Activated CD8-positive, alpha-beta T cell treated with anti-CD3 and anti-CD28 coated beads, Interleukin-2, amount 10 ng/mL, durations not matched to agents 7 days and 5 days (primary cell): ENCODE results near the gene BEAN1. TPM values are rescaled to one million over a fixed set of nuclear protein-coding genes. Genes with fewer than 3 reads are reported as not detected.
A peak's percentile ranks its signal among the peaks of the same experiment; 100 is the strongest.

ENCODE experiments used
- ATAC-seq: fragments of 150-1000 bp; cut with Tn5 transposase; one replicate; pipeline ENCODE4 v1.10.0; 2021; ENCODE audit warnings: moderate library complexity
- CTCF ChIA-PET: fragments of 350-600 bp; sonication (Branson Sonifier 250); formaldehyde crosslinking; loops from one replicate; lab custom pipeline; 2021; ENCODE audit warnings: antibody characterized with exemption; lab: Charles Lee
- POLR2A ChIA-PET: fragments of 350-600 bp; sonication (Branson Sonifier 250); formaldehyde crosslinking; loops from one replicate; lab custom pipeline; 2021; ENCODE audit warnings: antibody characterized with exemption; lab: Charles Lee
- DNase-seq: peaks from one replicate; pipeline ENCODE4 v3.0.0-alpha.2; 2020
- H3K27ac Mint-ChIP-seq: one replicate; pipeline ENCODE4 v1.8.0; 2021; ENCODE audit warnings: mild to moderate bottlenecking, mixed read lengths
- H3K27me3 Mint-ChIP-seq: one replicate; pipeline ENCODE4 v1.8.0; 2021; ENCODE audit warnings: low read depth, mixed read lengths
- H3K36me3 Mint-ChIP-seq: one replicate; pipeline ENCODE4 v1.8.0; 2021; ENCODE audit warnings: low read depth, mixed read lengths
- H3K4me1 Mint-ChIP-seq: one replicate; pipeline ENCODE4 v1.8.0; 2021; ENCODE audit warnings: low read depth, mixed read lengths
- H3K4me3 Mint-ChIP-seq: one replicate; pipeline ENCODE4 v1.8.0; 2021; ENCODE audit warnings: mild to moderate bottlenecking, mixed read lengths
- H3K9me3 Mint-ChIP-seq: one replicate; pipeline ENCODE4 v1.8.0; 2022; ENCODE audit warnings: mixed read lengths; ENCODE audit not compliant: insufficient read depth
- total RNA-seq, 2 experiments: library from RNA; stranded (reverse); gene quantifications; one replicate each; pipeline ENCODE4 v1.2.3, GENCODE V29; 2021

BEAN1 gene
- total RNA-seq, 2 experiments from 2014 or later, result not detected

DNA sequence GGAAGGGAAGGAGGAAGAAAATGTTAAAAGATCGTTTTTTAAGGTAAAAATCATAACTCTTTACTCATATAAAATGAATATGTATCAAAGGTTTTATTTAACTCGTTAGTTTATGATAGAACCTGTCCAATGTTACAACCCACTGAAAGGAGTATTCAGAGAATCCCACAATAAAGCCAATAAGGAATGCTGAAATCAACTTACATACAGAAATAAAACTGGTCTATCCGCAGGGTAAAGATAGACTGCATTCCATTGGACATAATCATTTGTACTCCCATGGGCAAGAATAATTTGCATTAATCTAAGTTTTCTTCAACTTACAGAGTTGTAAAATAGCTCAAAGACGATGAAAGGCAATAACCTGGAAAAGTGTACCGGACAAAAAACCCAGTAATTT is 17.9 kb upstream of the BEAN1 start:
- Mint-ChIP-seq H3K27ac (no peak overlapping the region), H3K4me1 (peaks cover 27% of the 10 kb centered on the region), H3K9me3 (peaks cover 14% of the 10 kb centered on the region), H3K4me3 (peak overlapping the region; percentile 76), H3K27me3 (peaks cover 17% of the 10 kb centered on the region), H3K36me3 (peaks cover 4% of the 10 kb centered on the region)
- CTCF ChIA-PET, result interaction anchor here (0.7 to 8.2 kb wide), 8 partner anchors 67 to 242 kb away, joined by 3 to 195 read pairs (median 4); no protein-coding TSS in a partner anchor
- POLR2A ChIA-PET, result interaction anchor here (0.6 to 1.0 kb wide), 3 partner anchors 43 to 143 kb away, joined by 3 to 4 read pairs (median 3); no protein-coding TSS in a partner anchor
- no peak for DNase-seq
- ATAC-seq, result no peak

DNA sequence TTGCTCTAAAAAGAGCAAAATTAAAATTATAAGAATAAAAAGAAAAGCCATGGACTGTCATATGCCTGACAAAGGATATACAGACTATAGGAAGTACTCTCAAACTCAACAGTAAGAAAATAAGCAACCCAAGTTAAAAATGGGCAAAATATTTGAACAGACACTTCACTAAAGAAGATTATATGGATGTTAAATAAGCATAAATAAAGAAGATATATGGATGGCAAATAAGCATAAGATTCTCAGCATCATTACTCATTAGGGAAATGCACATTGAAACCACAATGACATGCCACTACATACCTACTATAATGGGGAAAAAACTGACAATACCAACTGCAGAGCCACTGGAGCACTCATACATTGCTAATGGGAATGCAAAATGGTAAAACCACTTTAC is 14.9 kb upstream of the BEAN1 start:
- Mint-ChIP-seq H3K4me3 (no peak overlapping the region), H3K27me3 (no peaks in the 10 kb centered on the region), H3K36me3 (peaks cover 4% of the 10 kb centered on the region), H3K9me3 (peaks cover 14% of the 10 kb centered on the region), H3K4me1 (peaks cover 20% of the 10 kb centered on the region), H3K27ac (no peak overlapping the region)
- DNase-seq (no peak), ATAC-seq (no peak)
- POLR2A ChIA-PET, result no interaction called here
- CTCF ChIA-PET, result no interaction called here

DNA sequence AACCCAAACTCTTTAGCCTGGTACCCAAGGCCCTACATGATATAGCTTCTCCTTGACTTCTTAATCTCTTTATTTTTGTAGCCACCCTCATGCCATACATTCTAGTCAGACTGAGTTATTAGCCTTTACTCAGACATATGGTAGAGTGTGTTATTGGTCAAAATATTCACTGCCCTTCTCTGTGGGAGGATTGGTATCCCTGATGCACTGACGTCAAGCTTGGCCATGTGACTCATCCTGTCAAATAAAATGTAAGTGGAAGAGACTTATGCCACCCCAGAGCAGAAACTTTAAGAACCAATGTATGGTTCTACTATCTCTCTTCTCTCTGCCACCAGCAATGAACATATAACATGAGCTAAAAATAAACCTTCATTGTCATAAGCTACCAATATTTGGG is 12.2 kb upstream of the BEAN1 start:
- peaks cover 3% of the 10 kb centered on the region for H3K4me1 Mint-ChIP-seq
- no peak overlapping the region for H3K27ac Mint-ChIP-seq
- peaks cover 4% of the 10 kb centered on the region for H3K36me3 Mint-ChIP-seq
- CTCF ChIA-PET, result interaction anchor here (1.1 to 2.9 kb wide), 2 partner anchors 9 to 68 kb away, joined by 3 to 16 read pairs; no protein-coding TSS in a partner anchor
- POLR2A ChIA-PET, result no interaction called here
- H3K9me3 Mint-ChIP-seq, result peaks cover 14% of the 10 kb centered on the region
- DNase-seq (no peak), ATAC-seq (no peak)
- H3K4me3 Mint-ChIP-seq, result no peak overlapping the region
- peaks cover 2% of the 10 kb centered on the region for H3K27me3 Mint-ChIP-seq

DNA sequence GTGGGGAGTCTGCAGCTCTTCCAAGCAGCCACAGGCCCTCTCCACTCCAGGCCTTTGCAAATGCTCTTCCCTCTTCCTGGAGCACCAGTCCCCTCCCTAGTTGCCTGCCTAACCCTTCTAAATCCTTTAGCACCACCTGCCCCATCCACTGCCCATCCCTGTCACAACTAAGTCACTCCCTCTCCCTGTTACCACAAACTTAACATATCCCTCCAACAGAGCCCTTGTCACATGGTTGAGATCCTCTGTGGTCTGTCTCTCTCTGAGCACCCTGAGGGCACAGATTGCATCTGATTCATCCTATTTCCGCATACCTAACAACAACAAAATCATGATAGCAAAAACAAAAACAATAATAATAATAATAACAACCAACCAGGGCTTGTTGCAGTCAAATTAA is 11.0 kb upstream of the BEAN1 start:
- CTCF ChIA-PET, result interaction anchor here (1.2 to 2.9 kb wide), 2 partner anchors 9 to 11 kb away, joined by 3 to 16 read pairs; no protein-coding TSS in a partner anchor
- DNase-seq, result no peak
- Mint-ChIP-seq H3K36me3 (peaks cover 2% of the 10 kb centered on the region), H3K27ac (no peak overlapping the region), H3K4me1 (peaks cover 3% of the 10 kb centered on the region), H3K4me3 (no peak overlapping the region), H3K27me3 (peaks cover 9% of the 10 kb centered on the region), H3K9me3 (peaks cover 13% of the 10 kb centered on the region)
- POLR2A ChIA-PET, result no interaction called here
- no peak for ATAC-seq

DNA sequence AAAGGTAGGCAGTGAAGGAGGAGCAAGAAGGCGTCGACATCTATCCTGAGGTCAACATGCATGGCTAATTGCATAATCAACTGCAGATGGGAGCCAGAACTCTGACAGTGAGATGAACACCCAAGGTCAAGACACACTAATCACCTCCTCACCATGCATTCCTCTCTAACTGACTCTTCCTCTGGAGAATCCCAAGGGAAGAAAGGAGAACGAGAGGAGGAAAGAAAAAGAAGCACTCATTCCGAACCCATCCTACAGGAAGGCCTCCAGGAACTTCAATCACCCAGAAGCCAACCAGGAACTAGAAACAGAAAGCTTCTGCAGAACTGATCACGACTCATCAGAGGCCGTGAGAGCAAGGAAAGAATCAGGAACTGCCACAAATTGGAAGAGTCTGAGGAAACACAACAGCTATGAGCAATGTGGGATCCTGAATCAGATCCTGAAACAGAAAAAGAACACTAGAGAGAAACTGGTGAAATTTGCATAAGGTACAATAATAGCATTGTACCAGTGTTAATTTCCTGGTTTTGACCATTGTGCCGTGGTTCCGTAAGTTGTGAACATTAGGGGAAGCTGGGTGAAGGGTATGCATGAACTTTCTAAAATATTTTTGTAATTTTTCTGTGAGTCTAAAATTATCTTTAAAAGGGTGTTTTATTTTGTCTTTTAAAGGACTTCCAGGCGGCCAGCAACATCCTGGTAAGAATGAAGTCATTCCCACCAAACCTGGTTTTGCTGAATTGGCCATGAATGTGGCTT is 10.0 kb upstream of the BEAN1 start:
- peaks cover 9% of the 10 kb centered on the region for H3K27me3 Mint-ChIP-seq
- ATAC-seq, result no peak
- POLR2A ChIA-PET, result no interaction called here

DNA sequence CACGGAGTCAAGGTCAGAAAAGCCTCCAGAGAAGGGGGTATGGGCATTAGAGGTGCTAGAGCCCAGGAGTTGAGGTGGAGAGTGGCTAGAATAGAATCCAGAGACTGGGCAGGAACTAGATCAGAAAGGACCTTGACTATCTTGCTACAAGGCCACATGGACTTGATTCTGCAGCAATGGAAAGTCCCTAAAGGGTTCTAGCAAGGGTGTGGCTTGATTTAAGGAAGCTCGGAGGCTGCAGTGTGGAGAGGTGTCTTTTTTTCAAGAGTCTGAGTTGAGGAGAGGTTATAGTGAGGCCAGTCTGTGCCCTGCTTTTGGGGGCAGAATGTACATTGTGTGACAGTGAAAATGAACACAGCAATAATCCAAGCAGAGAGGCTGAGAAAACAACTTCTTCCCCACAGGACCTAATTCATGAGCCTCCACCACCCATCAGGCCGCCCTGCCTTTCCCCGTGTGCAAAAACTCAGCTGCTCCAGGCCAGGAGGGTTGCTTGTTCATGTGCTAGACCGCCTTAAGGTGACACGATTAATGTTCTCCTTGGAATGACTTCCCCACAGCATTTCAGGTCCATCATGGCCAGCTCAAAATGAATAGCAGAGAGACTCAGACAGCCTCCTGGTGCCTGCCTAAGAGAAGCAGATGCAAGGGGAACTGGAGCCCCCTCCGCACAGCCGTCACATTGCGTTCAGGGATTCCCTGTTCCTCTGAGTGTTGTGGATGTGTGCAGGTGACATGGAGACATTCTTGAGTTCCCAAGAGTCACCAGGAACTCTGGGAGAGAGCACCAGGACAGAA is 8.7 kb upstream of the BEAN1 start:
- CTCF ChIA-PET, result interaction anchor here (0.9 to 1.3 kb wide), 2 partner anchors 10 to 11 kb away, joined by 3 to 5 read pairs; no protein-coding TSS in a partner anchor
- Mint-ChIP-seq H3K36me3 (no peaks in the 10 kb centered on the region), H3K27me3 (peaks cover 18% of the 10 kb centered on the region), H3K4me3 (no peak overlapping the region), H3K27ac (no peak overlapping the region), H3K4me1 (peaks cover 3% of the 10 kb centered on the region), H3K9me3 (no peaks in the 10 kb centered on the region)
- POLR2A ChIA-PET, result no interaction called here
- ATAC-seq (no peak), DNase-seq (no peak)

More for the DNA sequence above, 10.0 kb upstream of the BEAN1 start:
- Mint-ChIP-seq H3K4me3 (no peak overlapping the region), H3K4me1 (peaks cover 3% of the 10 kb centered on the region), H3K36me3 (no peaks in the 10 kb centered on the region), H3K9me3 (peaks cover 7% of the 10 kb centered on the region), H3K27ac (no peak overlapping the region)
- no peak for DNase-seq
- CTCF ChIA-PET, result interaction anchor here (0.9 to 1.3 kb wide), 2 partner anchors 9 to 10 kb away, joined by 3 to 5 read pairs; no protein-coding TSS in a partner anchor

DNA sequence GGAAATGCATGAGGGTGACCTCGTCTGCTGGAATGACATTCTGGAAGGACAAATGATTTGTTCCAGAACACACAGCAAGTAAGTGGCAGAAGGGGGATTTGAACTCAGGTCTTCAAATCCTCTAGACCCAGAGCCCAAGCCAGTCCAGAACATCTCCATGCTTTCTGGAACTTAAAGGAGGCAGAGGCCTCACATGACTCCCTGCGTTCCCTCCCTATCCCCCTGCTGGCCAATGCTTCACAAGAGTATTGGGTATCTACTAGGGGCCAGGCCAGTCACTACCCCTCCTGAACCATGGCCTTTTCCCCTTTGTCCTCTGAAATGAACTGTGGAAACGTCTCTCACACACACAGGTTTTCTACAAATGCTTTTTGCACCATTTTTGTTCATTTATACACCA is 7.6 kb upstream of the BEAN1 start:
- DNase-seq (no peak), ATAC-seq (no peak)
- ChIA-PET POLR2A (no interaction called here), CTCF (interaction anchor here (2.0 kb wide), 1 partner anchor 13 kb away, joined by 6 read pairs; no protein-coding TSS in a partner anchor)
- no peak overlapping the region for H3K4me3 Mint-ChIP-seq
- H3K36me3 Mint-ChIP-seq, result no peaks in the 10 kb centered on the region
- H3K4me1 Mint-ChIP-seq, result peaks cover 3% of the 10 kb centered on the region
- no peaks in the 10 kb centered on the region for H3K9me3 Mint-ChIP-seq
- H3K27me3 Mint-ChIP-seq, result peaks cover 30% of the 10 kb centered on the region
- no peak overlapping the region for H3K27ac Mint-ChIP-seq

DNA sequence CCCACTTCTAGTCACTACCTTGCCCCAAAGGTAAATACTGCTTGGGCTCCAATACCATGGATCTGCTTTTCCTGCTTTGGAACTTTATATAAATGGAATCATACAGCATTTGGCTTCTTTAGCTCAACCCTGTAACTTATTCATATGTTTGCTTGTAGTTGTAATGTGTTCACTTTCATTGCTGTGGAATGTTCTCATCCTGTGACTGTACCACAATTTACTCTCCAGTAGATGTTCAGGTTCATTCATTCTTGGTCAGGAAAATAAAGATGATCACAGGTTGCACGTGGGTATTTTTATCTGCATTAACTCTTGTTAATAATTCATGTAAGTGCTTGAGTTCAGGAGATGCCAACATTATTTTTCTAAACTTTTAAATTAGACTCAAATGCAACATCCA is 6.7 kb upstream of the BEAN1 start:
- Mint-ChIP-seq H3K4me3 (no peak overlapping the region), H3K27ac (no peak overlapping the region), H3K9me3 (no peaks in the 10 kb centered on the region), H3K4me1 (peaks cover 3% of the 10 kb centered on the region), H3K36me3 (no peaks in the 10 kb centered on the region), H3K27me3 (peaks cover 38% of the 10 kb centered on the region)
- ChIA-PET POLR2A (no interaction called here), CTCF (interaction anchor here (2.0 kb wide), 1 partner anchor 14 kb away, joined by 6 read pairs; no protein-coding TSS in a partner anchor)
- DNase-seq (no peak), ATAC-seq (no peak)

DNA sequence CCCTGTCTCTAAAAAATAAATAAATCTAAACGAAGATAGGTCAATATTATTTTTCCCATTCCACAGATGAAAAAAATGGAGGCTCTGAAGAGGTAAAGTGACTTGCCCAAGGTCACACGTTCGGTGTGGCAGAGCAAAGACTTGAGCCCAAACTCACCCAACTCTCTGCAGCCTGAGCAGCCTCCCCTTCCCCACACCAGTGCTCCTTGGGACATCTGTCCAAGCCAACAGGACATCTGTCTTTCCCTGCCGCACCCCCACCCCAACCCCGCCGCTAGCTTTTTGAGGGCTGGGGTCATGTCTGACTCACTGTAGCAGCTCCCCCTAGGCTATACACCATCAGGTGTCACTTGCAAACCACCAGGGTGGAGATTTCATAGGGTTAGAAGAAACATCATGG is 5.2 kb upstream of the BEAN1 start:
- no peak for ATAC-seq
- no peaks in the 10 kb centered on the region for H3K36me3 Mint-ChIP-seq
- H3K9me3 Mint-ChIP-seq, result no peaks in the 10 kb centered on the region
- CTCF ChIA-PET, result no interaction called here
- DNase-seq, result no peak
- H3K27ac Mint-ChIP-seq, result no peak overlapping the region
- peaks cover 3% of the 10 kb centered on the region for H3K4me1 Mint-ChIP-seq
- H3K27me3 Mint-ChIP-seq, result peaks cover 49% of the 10 kb centered on the region
- POLR2A ChIA-PET, result interaction anchor here (0.5 kb wide), 1 partner anchor 800 kb away, joined by 3 read pairs; no protein-coding TSS in a partner anchor
- H3K4me3 Mint-ChIP-seq, result no peak overlapping the region

DNA sequence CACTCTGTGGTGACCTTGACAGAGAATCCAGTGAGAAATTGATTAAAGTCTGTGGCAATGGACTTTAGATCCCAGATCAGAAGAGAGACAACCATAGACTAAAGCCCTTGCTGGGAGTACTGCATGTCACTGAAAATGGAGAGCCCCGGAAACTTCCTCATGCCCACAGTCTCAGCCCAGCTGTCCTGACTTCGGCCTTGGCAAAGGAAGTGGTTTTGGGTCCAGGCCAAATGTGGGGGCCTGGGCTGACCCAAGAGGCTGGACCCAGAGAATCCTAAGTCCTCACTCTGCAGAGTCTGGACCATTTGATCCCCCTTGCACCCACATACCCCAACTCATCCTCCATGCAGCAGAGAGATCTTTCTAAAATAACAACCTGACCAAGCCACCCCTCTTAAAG is 4.7 kb upstream of the BEAN1 start:
- ATAC-seq (no peak), DNase-seq (no peak)
- POLR2A ChIA-PET, result no interaction called here
- H3K27ac Mint-ChIP-seq, result no peak overlapping the region
- no peak overlapping the region for H3K4me3 Mint-ChIP-seq
- CTCF ChIA-PET, result interaction anchor here (0.7 kb wide), 1 partner anchor 16 kb away, joined by 4 read pairs; no protein-coding TSS in a partner anchor
- H3K36me3 Mint-ChIP-seq, result no peaks in the 10 kb centered on the region
- H3K4me1 Mint-ChIP-seq, result peaks cover 3% of the 10 kb centered on the region
- H3K9me3 Mint-ChIP-seq, result no peaks in the 10 kb centered on the region
- H3K27me3 Mint-ChIP-seq, result peaks cover 49% of the 10 kb centered on the region

DNA sequence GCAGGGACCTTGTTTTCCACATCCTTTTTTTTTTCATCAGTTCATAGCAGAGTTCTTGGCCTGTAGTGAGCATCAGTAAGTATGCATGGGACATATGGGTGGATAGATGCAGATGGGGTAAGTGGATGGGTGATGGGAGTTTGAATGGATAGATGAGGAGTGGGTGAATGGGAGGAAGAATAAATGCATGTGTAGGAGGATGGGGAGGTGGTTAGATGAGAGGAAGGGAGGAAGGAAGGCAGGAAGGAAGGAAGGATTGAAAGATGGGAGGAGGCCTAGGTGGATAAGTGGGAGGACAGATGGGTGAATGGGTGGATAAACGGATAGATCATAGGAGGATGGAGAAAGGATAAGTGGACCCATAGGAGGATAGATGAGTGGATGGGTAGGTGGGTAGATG is 3.9 kb upstream of the BEAN1 start:
- ChIA-PET CTCF (no interaction called here), POLR2A (no interaction called here)
- H3K4me3 Mint-ChIP-seq, result no peak overlapping the region
- H3K27ac Mint-ChIP-seq, result no peak overlapping the region
- peaks cover 55% of the 10 kb centered on the region for H3K27me3 Mint-ChIP-seq
- H3K4me1 Mint-ChIP-seq, result peaks cover under 1% of the 10 kb centered on the region
- ATAC-seq, result no peak
- DNase-seq, result no peak
- no peaks in the 10 kb centered on the region for H3K36me3 Mint-ChIP-seq
- H3K9me3 Mint-ChIP-seq, result no peaks in the 10 kb centered on the region
